Neural progenitor cell (in vitro differentiated cells): ENCODE results near the gene UROC1. TPM values are rescaled to one million over a fixed set of nuclear protein-coding genes. Genes with fewer than 3 reads are reported as not detected.

Experiments used
- DNase-seq: peaks from one replicate; pipeline ENCODE4 v3.0.0-alpha.2; 2016; ENCODE audit warnings: low spot score
- H2AFZ ChIP-seq: fragments of 200-600 bp; sonication (generic); replicated peaks from 2 replicates; pipeline ENCODE4 v1.6.1; 2016; ENCODE audit warnings: antibody characterized with exemption
- H3F3A ChIP-seq: fragments of 200-600 bp; sonication (generic); 2 replicates; pipeline ENCODE4 v1.6.1; 2016; ENCODE audit warnings: antibody characterized with exemption, low read depth
- H3K27ac ChIP-seq: fragments of 200-600 bp; sonication (generic); 2 replicates; pipeline ENCODE4 v1.5.1; 2016; ENCODE audit warnings: mild to moderate bottlenecking
- H3K27me3 ChIP-seq: fragments of 200-600 bp; sonication (generic); 2 replicates; pipeline ENCODE4 v1.6.1; 2016; ENCODE audit warnings: mild to moderate bottlenecking, moderate library complexity
- H3K36me3 ChIP-seq: fragments of 200-600 bp; sonication (generic); 2 replicates; pipeline ENCODE4 v1.5.1; 2016
- H3K4me1 ChIP-seq: fragments of 200-600 bp; sonication (generic); 2 replicates; pipeline ENCODE4 v1.6.1; 2016; ENCODE audit warnings: mixed run types
- H3K4me2 ChIP-seq: fragments of 200-600 bp; sonication (generic); 2 replicates; pipeline ENCODE4 v1.6.1; 2016
- H3K4me3 ChIP-seq: fragments of 200-600 bp; sonication (generic); 2 replicates; pipeline ENCODE4 v1.5.1; 2016
- H3K79me2 ChIP-seq: fragments of 200-600 bp; sonication (generic); 2 replicates; pipeline ENCODE4 v1.6.1; 2016; ENCODE audit warnings: low read depth
- H3K9ac ChIP-seq: fragments of 200-600 bp; sonication (generic); 2 replicates; pipeline ENCODE4 v1.6.1; 2016
- H3K9me3 ChIP-seq: fragments of 200-600 bp; sonication (generic); 2 replicates; pipeline ENCODE4 v1.5.1; 2016; ENCODE audit warnings: low read depth
- H4K20me1 ChIP-seq: fragments of 200-600 bp; sonication (generic); 2 replicates; pipeline ENCODE4 v1.6.1; 2016; ENCODE audit warnings: low read depth
- H3K27ac Mint-ChIP-seq: 3 replicates; pipeline ENCODE4 v1.8.0; 2021; ENCODE audit warnings: mixed read lengths
- H3K27me3 Mint-ChIP-seq: 2 replicates; pipeline ENCODE4 v1.8.0; 2022; ENCODE audit warnings: low read depth, mild to moderate bottlenecking, inconsistent platforms, moderate library complexity, mixed read lengths; ENCODE audit not compliant: insufficient read depth
- H3K36me3 Mint-ChIP-seq: 3 replicates; pipeline ENCODE4 v1.8.0; 2021; ENCODE audit warnings: mixed read lengths
- H3K4me1 Mint-ChIP-seq: 3 replicates; pipeline ENCODE4 v1.8.0; 2021; ENCODE audit warnings: mixed read lengths
- H3K4me3 Mint-ChIP-seq: 3 replicates; pipeline ENCODE4 v1.8.0; 2021; ENCODE audit warnings: mild to moderate bottlenecking, moderate library complexity, mixed read lengths
- H3K9me3 Mint-ChIP-seq: 3 replicates; pipeline ENCODE4 v1.8.0; 2020; ENCODE audit warnings: mixed read lengths
- EZH2 ChIP-seq: fragments of 200-600 bp; sonication (generic); IDR thresholded peaks from 2 replicates; pipeline ENCODE4 v1.6.1; 2017; ENCODE audit warnings: antibody characterized with exemption, mild to moderate bottlenecking, moderate library complexity
- EZH2phosphoT487 ChIP-seq: fragments of 200-600 bp; sonication (generic); IDR thresholded peaks from 2 replicates; pipeline ENCODE4 v1.6.1; 2017; ENCODE audit warnings: antibody characterized with exemption
- total RNA-seq: library from RNA; depleted of rRNA; stranded (reverse); fragments of >200 nt; gene quantifications from 2 replicates; pipeline ENCODE4 v1.2.3, GENCODE V29; 2015; ENCODE audit warnings: low replicate concordance
- TF ChIP-seq, protein P1 (sequence below): fragments of 200-600 bp; sonication (generic); IDR thresholded peaks from 2 replicates; pipeline ENCODE4 v1.5.1; 2017; ENCODE audit warnings: antibody characterized with exemption, mild to moderate bottlenecking

UROC1 gene
- total RNA-seq, 1 donor from 2014 or later = not detected

- DNase-seq = peak; percentile 75
- Histone ChIP-seq H2AFZ (no peak overlapping the region), H3K27ac (no peak overlapping the region), H3F3A (peaks cover 10% of the 10 kb centered on the region), H3K4me1 (peaks cover 22% of the 10 kb centered on the region), H3K36me3 (peaks cover 10% of the 10 kb centered on the region), H3K4me2 (peak overlapping the region; percentile 95), H3K79me2 (peaks cover 53% of the 10 kb centered on the region), H4K20me1 (peaks cover 47% of the 10 kb centered on the region), H3K9me3 (no peaks in the 10 kb centered on the region), H3K4me3 (peak overlapping the region; percentile 75), H3K27me3 (peaks cover 5% of the 10 kb centered on the region), H3K9ac (peak overlapping the region; percentile 52)
- peaks cover 4% of the 10 kb centered on the region for H3K27me3 Mint-ChIP-seq
- TF ChIP-seq EZH2phosphoT487 (no peak), EZH2 (no peak)
- TF ChIP-seq, protein P1, sequence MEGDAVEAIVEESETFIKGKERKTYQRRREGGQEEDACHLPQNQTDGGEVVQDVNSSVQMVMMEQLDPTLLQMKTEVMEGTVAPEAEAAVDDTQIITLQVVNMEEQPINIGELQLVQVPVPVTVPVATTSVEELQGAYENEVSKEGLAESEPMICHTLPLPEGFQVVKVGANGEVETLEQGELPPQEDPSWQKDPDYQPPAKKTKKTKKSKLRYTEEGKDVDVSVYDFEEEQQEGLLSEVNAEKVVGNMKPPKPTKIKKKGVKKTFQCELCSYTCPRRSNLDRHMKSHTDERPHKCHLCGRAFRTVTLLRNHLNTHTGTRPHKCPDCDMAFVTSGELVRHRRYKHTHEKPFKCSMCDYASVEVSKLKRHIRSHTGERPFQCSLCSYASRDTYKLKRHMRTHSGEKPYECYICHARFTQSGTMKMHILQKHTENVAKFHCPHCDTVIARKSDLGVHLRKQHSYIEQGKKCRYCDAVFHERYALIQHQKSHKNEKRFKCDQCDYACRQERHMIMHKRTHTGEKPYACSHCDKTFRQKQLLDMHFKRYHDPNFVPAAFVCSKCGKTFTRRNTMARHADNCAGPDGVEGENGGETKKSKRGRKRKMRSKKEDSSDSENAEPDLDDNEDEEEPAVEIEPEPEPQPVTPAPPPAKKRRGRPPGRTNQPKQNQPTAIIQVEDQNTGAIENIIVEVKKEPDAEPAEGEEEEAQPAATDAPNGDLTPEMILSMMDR = no peak
- peak overlapping the region; percentile 95 for H3K4me3 Mint-ChIP-seq
- peaks cover 29% of the 10 kb centered on the region for H3K4me1 Mint-ChIP-seq
- peaks cover 12% of the 10 kb centered on the region for H3K36me3 Mint-ChIP-seq
- H3K9me3 Mint-ChIP-seq = no peaks in the 10 kb centered on the region
- peak overlapping the region; percentile 52 for H3K27ac Mint-ChIP-seq
Measured at GRCh38 chr3:126474498-126475412, 42.8 kb downstream of the UROC1 start.

GRCh38 chr3:126473292-126474168 lies 44.0 kb downstream of the UROC1 start:
- H3K27me3 ChIP-seq = peaks cover 5% of the 10 kb centered on the region
- no peak for TF ChIP-seq EZH2phosphoT487
- H3F3A ChIP-seq = peaks cover 10% of the 10 kb centered on the region
- no peak overlapping the region for H3K9ac ChIP-seq
- no peak overlapping the region for H3K27ac ChIP-seq
- peak overlapping the region; percentile 95 for H3K4me2 ChIP-seq
- no peak for DNase-seq
- H2AFZ ChIP-seq = no peak overlapping the region
- peaks cover 56% of the 10 kb centered on the region for H4K20me1 ChIP-seq
- peak overlapping the region; percentile 95 for H3K4me3 Mint-ChIP-seq
- H3K36me3 Mint-ChIP-seq = peaks cover 23% of the 10 kb centered on the region
- peaks cover 10% of the 10 kb centered on the region for H3K36me3 ChIP-seq
- no peaks in the 10 kb centered on the region for H3K9me3 Mint-ChIP-seq
- H3K4me1 Mint-ChIP-seq = peaks cover 29% of the 10 kb centered on the region
- peaks cover 4% of the 10 kb centered on the region for H3K27me3 Mint-ChIP-seq
- no peak overlapping the region for H3K27ac Mint-ChIP-seq
- peak overlapping the region; percentile 75 for H3K4me3 ChIP-seq
- H3K4me1 ChIP-seq = peaks cover 22% of the 10 kb centered on the region
- H3K79me2 ChIP-seq = peaks cover 65% of the 10 kb centered on the region
- no peaks in the 10 kb centered on the region for H3K9me3 ChIP-seq

DNA sequence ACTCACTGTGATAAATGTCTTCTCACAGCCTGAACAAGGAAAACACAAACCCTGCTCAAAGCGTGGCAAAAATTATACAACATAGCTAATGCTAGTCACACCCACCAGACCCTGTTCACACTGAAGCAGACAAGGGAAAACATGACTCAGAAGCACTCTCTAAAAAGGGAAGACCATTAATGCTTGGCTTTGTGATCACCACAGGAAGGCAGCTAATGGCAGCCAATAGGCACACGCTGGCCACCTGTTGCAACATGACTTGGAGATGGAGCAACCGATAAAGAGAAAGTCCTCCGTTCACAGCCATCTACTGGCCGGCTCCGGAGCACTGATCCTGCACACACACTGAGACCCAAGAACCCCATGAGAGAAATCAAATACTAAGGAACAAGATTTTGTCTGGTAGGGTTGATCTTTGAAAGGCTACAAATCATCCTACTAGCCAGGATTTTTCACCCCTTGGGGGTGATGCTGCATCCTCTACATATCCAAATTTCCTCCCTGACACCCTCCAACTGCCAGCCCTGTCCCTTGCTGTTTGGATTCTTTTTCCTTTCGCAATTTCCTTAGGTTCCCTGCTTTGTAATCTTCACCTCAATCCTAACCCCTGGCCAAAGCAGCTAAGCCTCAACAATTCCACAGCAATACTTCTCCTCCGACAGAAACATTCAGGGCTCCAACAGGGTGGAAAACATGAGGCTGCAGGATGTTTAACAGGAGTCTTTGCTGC lies 45.1 kb downstream of the UROC1 start:
- Histone ChIP-seq H3F3A (peaks cover 10% of the 10 kb centered on the region), H3K79me2 (peaks cover 76% of the 10 kb centered on the region), H3K4me1 (peaks cover 22% of the 10 kb centered on the region), H3K36me3 (peaks cover 10% of the 10 kb centered on the region), H3K27me3 (peaks cover 5% of the 10 kb centered on the region), H3K9me3 (no peaks in the 10 kb centered on the region), H3K9ac (no peak overlapping the region), H4K20me1 (peaks cover 67% of the 10 kb centered on the region), H3K27ac (no peak overlapping the region), H3K4me2 (peak overlapping the region; percentile 95), H2AFZ (no peak overlapping the region), H3K4me3 (no peak overlapping the region)
- no peak overlapping the region for H3K27ac Mint-ChIP-seq
- peak overlapping the region; percentile 95 for H3K4me3 Mint-ChIP-seq
- no peak for DNase-seq
- peaks cover 27% of the 10 kb centered on the region for H3K4me1 Mint-ChIP-seq
- H3K27me3 Mint-ChIP-seq = peaks cover 4% of the 10 kb centered on the region
- no peaks in the 10 kb centered on the region for H3K9me3 Mint-ChIP-seq
- TF ChIP-seq EZH2 (no peak), EZH2phosphoT487 (no peak)
- TF ChIP-seq, protein P1 = no peak
- peaks cover 30% of the 10 kb centered on the region for H3K36me3 Mint-ChIP-seq
